GM21576 (cell line): ENCODE data around the gene WDR49.

Experiments used
- ATAC-seq: cut with Tn5 transposase; IDR thresholded peaks from one replicate; pipeline ENCODE4 v1.9.1; 2021; ENCODE audit warnings: mild to moderate bottlenecking, moderate library complexity; ENCODE audit not compliant: unreplicated experiment

Gene WDR49

DNA sequence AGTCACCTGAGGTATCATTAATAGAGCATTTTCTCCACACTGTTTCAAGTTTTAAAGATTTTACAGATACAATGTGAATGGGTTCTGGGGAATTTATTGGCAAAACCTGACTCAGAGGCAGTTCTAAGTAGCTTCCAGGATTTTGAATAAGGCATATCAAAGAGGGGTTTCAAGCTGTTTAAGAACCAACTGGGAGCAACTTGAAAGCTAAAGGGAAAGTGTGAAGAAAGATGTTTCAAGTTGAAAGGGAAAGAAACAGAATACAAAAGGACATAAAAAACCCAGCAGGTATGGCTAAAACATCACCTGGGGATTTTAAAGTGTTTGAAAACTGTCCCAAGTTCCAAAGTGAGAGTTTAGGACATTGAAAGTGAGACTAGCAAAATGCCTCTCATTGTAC lies 162.1 kb downstream of the WDR49 start:
- no peak for ATAC-seq

DNA sequence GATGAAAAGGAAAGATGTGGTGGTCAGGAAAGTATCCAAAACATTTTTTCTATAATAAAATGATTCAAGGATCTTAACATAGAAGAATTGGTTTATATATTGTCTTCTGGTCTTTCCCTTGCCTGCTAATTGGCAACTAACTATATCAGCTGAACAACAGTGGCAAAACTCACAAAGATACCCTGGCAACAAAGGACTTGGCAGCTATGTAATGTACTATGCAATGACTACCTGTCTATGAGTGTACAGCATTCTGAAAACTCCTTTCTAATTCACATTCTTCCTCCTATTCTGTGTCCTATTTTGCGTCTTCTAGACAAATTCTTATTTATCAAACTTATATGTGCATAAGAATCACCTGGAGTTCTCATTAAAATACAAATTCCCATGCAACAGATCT lies 164.2 kb downstream of the WDR49 start:
- no peak for ATAC-seq

DNA sequence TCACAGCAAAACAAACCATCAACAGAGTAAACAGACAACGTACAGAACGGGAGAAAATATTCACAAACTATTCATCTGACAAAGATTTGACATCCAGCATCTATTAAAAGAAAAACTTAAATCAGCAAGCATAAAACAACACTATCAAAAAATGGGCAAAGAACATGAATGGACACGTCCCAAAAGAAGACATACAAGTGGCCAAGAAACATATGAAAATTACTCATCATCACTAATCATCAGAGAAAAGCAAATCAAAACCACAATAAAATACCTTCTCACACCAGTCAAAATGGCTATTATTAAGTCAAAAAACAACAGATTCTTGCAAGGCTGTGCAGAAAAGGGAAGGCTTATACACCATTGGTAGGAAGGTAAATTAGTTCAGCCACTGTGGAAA lies 166.2 kb downstream of the WDR49 start:
- no peak for ATAC-seq

DNA sequence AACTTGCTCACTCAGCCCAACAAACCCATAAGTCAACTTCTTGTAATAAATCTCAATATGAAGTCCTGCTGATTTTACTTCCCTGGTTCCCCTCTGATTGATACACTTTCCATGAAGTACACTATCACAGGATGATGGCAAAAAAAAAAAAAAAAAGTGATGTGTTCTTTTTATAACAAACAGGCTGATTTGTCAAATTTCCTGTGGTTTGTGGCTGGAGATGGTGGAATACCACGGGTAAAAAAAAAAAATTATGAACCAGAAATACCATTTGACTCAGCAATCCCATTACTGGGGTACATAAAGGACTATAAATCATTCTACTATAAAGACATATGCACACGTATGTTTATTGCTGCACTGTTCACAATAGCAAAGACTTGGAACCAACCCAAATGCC lies 169.2 kb downstream of the WDR49 start:
- no peak for ATAC-seq

DNA sequence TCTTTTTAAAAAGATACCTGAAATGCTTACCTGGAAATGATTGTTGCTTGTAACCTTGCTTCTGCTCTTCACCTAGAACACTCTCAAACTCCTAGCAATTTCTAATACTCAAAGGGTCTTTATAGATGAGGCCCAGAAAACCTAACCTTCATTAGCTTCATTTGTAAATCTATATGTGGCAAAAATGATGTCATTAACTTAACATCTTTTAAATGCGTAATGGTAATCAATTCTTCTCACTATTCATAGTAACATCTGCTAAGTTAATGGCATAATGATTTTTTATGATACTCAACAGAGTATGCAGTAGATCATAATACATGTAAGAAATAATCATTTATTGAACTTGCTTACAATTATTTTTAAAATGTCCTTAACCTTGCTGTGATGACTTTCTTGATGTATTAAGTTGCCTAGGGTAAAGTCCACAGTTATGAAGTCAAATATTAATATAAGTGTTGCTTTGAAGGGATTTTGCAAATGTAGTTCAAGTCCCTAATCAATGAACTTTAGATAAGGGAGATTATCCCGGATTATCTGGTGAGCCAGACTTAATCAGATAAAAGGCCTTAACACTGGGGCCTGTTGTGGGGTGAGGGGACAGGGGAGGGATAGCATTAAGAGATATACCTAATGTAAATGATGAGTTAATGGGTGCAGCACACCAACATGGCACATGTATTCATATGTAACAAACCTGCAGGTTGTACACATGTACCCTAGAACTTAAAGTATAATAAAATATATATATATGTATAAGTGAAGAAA lies 169.8 kb downstream of the WDR49 start:
- no peak for ATAC-seq

DNA sequence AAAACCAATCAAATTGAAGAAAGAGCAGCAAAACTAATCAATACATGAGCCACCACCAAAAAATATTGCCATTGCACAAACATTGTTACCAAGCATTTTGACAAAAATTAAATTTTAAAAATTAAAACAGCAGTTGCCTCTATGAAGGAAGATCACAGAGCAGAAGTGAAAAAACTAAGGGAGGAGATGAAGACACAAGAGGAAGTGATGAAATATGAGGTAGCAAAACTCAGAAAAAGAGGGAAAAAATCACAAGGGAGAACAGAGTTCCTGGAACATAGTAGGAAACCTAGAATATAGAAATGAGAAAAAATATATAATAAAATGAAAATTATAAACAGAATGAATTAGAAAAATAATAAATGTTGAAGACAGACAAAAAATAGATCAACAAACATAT lies 172.6 kb downstream of the WDR49 start:
- no peak for ATAC-seq

DNA sequence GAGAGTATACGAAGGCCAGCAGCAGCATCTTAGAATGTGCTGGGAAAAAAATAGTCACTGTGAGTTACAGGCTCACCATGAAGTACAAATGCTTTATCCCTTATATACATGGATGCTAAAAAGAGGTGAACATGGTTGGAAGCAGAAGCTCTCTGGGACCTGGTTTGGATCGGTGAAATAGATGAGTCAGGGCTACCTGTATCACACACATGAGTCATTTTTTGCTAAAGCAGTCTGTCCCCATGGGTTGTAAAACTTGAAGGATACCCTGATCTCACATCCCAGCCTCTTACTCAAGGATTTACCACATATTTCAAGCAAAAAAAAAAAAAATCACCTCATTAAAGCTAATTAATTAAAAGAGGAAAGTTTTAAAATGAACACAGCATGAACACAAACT lies 173.0 kb downstream of the WDR49 start:
- no peak for ATAC-seq

DNA sequence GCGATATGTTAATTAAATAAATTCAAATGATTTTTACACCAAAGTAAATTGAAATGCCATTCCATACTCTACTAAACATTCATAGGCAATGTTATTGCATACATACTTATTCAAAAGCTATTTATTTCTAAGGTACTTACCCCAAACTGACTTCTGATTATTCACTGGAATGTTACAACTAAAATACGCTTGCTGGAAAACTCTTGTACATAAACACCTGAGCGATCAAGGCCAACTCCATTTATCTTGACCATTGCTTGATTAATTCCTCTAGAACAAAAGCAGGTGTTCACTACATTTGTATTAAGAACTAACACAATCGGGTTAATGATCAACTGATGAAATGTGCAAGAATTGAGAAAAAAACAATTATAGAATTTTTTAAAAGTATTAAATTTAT lies 179.9 kb downstream of the WDR49 start, which contains the start of gene SERPINI2:
SERPINI2 (minus strand) TSS at position 180 of the 400 bp plus-strand sequence. CDS start 2,208 bp downstream, outside the sequence.
- ATAC-seq: no peak

DNA sequence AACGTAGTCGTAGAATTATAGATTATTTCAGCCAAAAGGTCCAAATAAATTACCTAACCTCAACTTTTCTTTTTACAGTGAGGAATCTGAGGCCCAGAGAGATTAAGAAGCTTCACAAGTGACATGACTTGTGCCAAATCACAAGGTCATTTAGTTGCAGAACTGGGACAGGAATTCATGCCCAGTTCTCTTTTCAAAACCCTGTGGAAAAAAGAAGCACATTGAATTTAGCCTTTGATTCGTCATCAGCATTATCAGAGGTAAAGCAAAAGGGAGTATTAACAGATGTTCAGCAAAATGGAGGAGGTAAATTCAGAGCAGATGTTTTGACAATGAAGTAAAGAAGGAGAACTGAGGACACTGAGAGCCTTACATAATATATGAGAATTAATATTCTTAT lies 184.4 kb downstream of the WDR49 start:
- ATAC-seq: no peak

DNA sequence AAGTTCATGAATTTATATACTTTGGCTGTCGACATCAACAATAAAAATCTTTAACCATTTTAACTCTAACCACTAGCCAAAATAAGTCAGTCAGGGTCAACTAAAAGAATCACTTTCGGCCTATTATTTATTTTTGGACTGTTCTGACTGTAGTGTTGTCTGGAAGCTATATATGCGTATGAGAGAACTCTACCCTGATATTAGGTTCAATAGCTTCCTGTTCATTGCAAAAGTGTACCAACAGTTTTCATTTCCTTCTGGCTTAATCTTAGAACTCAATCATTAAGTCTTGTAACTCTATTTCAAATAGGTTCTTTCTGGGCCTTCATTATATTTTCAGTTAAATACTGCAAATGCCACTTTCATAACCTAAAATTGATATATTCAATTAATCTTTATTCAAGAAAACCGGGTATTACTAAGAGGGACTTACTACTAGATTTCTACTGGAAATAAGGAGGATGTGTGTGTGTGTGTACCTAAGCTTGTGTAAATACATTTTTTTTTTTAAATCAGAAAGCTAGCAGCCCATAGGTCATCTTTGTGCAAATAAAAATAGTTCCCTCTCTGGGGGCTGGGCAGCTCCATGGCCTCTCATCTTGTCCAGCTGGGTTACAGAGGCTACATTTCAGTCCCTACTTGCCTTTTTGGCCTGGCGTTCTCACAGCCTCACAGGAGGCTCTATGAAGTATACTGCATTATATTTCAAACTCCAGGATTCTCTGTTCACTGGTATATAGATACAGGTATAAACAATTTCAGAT lies 185.7 kb downstream of the WDR49 start:
- no peak for ATAC-seq

DNA sequence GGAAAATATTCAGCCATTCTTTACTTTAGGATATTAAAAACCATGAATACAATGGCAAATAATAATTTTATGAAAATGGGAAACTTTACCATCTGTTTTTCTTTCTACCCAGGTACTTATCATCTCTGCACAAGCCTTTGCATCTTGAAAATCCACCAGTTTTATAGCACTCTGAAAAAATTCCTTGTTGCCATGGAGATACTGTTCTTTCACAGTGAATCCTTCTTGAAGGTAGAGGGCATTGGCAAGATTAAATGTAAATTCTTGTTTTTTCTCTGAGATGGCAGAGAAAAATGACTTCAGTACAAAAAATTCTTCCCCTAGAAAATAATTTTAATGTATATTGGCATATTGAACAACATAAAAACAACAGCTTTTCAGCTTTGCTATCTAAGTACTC lies 186.8 kb downstream of the WDR49 start:
- ATAC-seq: no peak

DNA sequence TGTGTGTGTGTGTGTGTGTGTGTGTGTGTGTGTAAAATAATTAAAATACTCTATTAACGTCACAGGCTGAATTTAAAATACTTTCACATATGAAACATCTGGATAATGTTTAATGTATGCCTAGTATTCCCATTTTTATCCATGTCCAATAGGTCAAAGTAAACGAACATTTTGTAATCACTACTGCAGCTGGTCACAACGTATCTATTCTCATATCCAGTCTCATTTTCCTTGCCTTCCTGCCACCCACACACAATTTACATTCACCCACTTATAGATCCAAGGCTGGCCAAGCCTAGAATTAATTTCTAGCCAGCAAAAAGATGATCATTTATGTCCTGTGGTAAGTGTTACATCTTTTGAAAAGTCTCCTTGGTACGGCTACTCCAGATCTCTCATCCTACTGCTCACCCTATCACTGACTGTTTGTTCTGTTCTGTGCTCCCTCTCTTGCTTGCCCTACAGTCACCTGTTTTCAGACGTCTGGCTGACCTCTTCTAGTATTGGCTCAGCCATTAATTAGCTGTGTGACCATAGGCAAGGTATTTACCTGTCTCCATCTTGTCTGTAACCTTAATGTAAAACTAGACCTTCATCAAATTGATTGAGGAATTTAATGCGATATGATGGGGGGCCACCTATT lies 197.5 kb downstream of the WDR49 start:
- no peak for ATAC-seq

DNA sequence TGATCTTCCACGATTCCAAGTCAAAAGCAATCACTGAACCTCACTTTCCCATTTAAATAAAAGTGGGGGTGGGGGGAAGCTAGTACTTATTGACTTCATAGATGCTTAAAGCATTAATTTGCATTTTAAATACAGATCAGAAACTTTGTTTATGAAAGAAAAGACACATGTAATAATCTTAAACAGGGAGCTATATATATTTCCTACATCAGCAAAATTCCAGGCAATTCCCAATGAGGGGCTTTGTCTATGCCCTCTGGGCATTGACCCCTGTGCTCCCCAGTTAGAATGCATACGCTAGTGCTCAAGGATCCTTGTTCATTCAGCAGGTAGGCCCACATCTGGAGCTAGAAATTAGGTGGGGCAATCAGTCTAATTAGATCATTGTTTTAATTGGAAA lies 199.9 kb downstream of the WDR49 start:
- ATAC-seq: no peak

DNA sequence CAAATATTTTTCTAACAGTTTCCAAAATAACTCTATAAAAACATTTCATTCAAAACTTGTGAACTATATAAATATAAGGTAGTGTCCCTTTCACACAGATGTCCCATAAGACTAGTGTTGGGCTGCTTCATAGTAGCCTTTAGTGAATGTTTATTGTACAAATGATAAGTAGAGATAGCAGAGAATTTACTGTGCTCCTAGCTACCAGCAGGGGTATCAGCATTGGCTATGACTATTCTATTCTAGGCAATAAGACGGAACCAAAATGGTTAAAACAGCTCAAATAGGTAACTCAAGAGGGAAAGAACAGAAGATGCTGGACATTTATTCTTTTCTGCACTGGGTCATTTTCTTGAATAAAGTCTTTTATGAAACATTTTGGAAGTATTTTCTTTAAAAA lies 202.5 kb downstream of the WDR49 start:
- ATAC-seq: no peak

DNA sequence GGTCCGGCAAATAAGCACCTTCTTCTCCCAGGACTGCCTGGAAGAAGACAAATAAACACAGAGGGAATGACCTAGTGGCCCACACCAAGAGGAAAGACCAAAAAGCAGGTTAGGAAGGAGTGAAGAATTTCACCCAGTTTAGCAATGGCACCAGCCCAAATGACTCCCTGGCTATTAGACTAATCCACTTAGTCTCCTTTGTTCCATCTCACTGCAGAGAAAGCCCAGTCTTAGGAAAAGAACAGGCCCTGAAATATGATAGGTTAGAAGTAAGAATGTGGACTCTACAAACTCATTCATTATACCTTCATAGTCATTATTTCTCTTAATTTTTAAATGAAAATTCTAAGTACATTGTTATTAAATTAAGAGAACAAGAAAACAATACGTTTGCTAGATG lies 203.1 kb downstream of the WDR49 start:
- no peak for ATAC-seq

DNA sequence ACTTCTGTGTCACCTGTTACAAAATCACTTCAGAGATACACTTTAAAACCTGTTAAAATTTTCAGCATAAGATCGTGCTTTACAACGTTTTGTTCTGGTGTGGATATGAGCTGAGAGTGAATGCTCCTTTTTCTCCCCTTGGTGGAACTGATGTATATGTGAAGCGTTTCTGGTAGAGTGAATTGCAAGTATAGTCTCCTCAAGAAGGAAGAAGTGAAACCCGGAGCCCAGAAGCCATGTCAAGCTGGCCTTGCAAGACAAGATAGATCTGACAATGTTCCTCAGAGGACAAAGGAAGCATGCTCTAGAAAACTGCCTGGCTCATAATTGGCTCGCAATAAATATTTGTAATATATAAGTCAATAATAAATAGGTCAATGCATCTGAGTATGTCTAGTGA lies 203.5 kb downstream of the WDR49 start:
- ATAC-seq: no peak

DNA sequence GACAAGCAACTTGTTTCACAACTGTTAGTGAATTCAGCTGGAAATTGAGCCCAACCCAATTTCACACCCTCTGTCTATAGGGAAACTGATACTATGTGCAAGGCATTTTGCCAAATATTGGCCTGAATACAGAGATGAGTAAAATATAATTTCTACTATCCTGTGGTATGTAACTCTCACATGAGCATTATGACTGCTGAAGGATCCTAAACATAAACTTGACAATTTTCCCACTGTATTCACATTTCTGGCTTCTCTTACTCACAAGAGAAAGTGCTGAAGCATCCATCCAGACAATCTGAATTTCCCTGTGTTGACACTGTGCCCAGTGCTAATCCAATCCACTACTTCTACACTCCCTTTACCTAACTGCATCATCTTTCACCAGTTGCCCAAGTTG lies 208.3 kb downstream of the WDR49 start:
- ATAC-seq: no peak

DNA sequence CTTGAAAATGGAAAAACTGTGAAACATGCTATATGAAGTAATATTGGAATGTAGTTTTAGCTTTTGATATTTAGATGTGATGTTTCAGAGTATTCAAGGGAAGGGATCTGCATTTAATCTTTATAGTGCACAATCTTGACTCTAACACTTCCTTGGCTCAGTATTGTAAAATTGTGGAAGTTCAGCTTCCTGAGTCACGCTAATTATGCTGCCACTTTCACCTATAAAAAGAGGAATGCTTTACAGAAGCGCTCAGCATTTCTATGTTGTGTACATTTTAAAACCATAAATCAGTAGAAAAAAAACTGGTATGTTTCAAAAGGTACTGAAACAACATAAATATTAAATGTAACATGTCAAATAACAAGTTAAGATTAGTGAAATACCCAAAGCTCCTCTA lies 212.5 kb downstream of the WDR49 start:
- ATAC-seq: no peak

DNA sequence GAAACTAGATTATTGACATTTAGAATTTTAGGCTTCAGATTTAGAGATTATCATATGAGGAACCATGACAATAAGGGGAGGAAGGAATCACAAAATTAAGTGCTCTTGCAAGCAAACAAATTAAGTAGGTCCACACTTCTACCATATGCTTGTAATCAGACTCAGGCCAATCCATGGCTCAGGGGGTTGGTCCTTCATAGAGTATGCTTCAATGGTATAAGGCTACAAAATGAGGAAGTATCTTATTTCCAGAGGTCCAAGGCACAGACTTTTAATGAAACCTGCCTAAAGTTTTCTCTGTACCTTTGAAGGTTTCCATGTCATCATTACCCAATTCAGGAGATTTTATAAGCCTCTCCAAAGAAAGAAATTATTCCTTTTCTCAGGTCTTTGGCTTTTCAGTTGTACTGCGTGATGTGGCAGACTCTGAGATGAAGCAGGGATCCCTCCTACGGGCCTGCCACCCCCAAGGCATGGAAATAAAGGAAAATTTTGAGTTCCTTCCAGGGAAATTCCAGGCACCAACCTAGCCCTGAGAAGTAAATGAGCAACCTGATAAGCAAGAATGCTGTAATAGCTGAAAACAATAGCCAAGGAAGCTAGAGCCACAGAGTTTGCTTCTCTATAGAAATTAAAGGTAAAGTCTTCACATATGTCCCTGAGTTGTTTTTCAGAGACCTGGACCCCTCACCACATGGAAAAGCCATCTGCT lies 216.2 kb downstream of the WDR49 start:
- ATAC-seq: no peak
